Adrenal gland (tissue), 12 donors: Measurements from ENCODE around the gene ARHGAP20. TPM values are rescaled to one million over a fixed set of nuclear protein-coding genes. Genes with fewer than 3 reads are reported as not detected.

Experiments used
- DNase-seq, 7 donors: peaks; one replicate each; pipeline ENCODE4 v3.0.0-alpha.2; 2019 to 2020
- H3K27ac ChIP-seq, 5 donors: fragments of 200-600 bp; sonication (generic) in 4 of 5; 1 replicate in 3 of 5; 2 replicates in 2 of 5; pipeline versions ENCODE4 v1.5.1 to v1.8.0; 2016 to 2020; ENCODE audit warnings: mild to moderate bottlenecking in 1 of 5
- H3K27me3 ChIP-seq: fragments of 200-600 bp; 2 replicates; pipeline ENCODE4 v1.8.0; 2021
- H3K36me3 ChIP-seq, 2 donors: fragments of 200-600 bp; replicated peaks in 1 of 2; 1 replicate in 1 of 2; 2 replicates in 1 of 2; pipeline versions ENCODE4 v1.5.1 to v1.8.0; 2018 to 2022
- H3K4me1 ChIP-seq, 2 donors: fragments of 200-600 bp; replicated peaks in 1 of 2; 1 replicate in 1 of 2; 2 replicates in 1 of 2; pipeline versions ENCODE4 v1.5.1 to v1.8.0; 2018 to 2021
- H3K4me3 ChIP-seq, 4 donors: fragments of 200-600 bp; sonication (generic) in 3 of 4; one replicate each; pipeline ENCODE4 v1.5.1; 2016 to 2018
- H3K9me3 ChIP-seq, 3 donors: fragments of 200-600 bp; sonication (generic) in 1 of 3; replicated peaks in 1 of 3; 1 replicate in 2 of 3; 2 replicates in 1 of 3; pipeline versions ENCODE4 v1.5.1 to v1.8.0; 2016 to 2021
- CTCF ChIP-seq, 6 experiments: fragments of 450-650 bp in 4 of 6; fragments of 200-600 bp in 2 of 6; sonication (generic) in 1 of 6; IDR thresholded peaks; 1 replicate in 5 of 6; 2 replicates in 1 of 6; pipeline versions ENCODE4 v1.5.1 to v1.8.0; 2016 to 2021; ENCODE audit warnings: antibody characterized with exemption in 6 of 6, mild to moderate bottlenecking in 2 of 6, moderate library complexity in 1 of 6
- POLR2A ChIP-seq, 2 donors: fragments of 450-650 bp; IDR thresholded peaks; one replicate each; pipeline ENCODE4 v1.6.1; 2017; ENCODE audit warnings: antibody characterized with exemption in 2 of 2, mild to moderate bottlenecking in 2 of 2, moderate library complexity in 1 of 2
- WGBS, 4 donors: extraction: QIAGEN DNeasy Blood & Tissue Kit in 2 of 4; methylation state at CpG; one replicate each; pipeline versions ENCODE4 v1.1.5 to v1.1.7; 2013 to 2017; 5-methylcytosine and 5-hydroxymethylcytosine counted together
- intact Hi-C, 2 donors: fragments of 100-400 bp; cut with DNase I; formaldehyde crosslinking; loops; one replicate each; pipeline versions ENCODE4 v1.14.1 to v1.15.0; 2022 to 2023
- polyA plus RNA-seq, 3 donors: library from polyadenylated mRNA; stranded (reverse); fragments of 200-250 nt in 2 of 3; fragments of 350-450 nt in 1 of 3; fragmentation: Illumina TruSeq in 1 of 3; extraction: RNeasy Lipid Tissue Mini Kit (QIAGEN cat#74804) in 1 of 3; gene quantifications; one replicate each; pipeline ENCODE4 v1.2.3, GENCODE V29; 2013 to 2014
- total RNA-seq, 9 donors: library from RNA; depleted of rRNA in 4 of 9; stranded (reverse); fragments of >200 nt in 4 of 9; fragments of 120-200 nt in 1 of 9; fragmentation: NEBNext Ultra II Directional in 1 of 9; extraction: Animal tissue kit (Norgen Biotek cat#: 25700) in 1 of 9; gene quantifications; one replicate each; pipeline versions ENCODE4 v1.1.0 to v1.2.4, GENCODE V29; 2013 to 2023
- donor health status: healthy with polysubstance abuse.
- donor health status: Bipolar disorder and iron deficiency.
- donor health status: DM: yes; HTN: yes; CAD: no.
- donor health status: DM: no; HTN: no; CAD: no.
- donor health status: DM: no; HTN: no; CAD: no.
- donor health status: DM: yes; HTN: yes; CAD: no.

ARHGAP20 gene
- total and polyA plus RNA-seq, 12 donors, result 0.84 to 8.2 (median 3.7) TPM

GRCh38 chr11:110613197-110613918, 98.9 kb downstream of the ARHGAP20 start:
- DNase-seq, result no peak
- WGBS, 4 donors, result 73 to 92% (median 75%) methylated on average over 3 of the region's 3 CpGs
- intact Hi-C loops, result no loop called here
- H3K36me3 ChIP-seq, result no peaks in the 10 kb centered on the region
- no peak overlapping the region for H3K27ac ChIP-seq
- no peaks in the 10 kb centered on the region for H3K9me3 ChIP-seq
- H3K4me1 ChIP-seq, result no peaks in the 10 kb centered on the region
- no peak overlapping the region for H3K4me3 ChIP-seq
- no peaks in the 10 kb centered on the region for H3K27me3 ChIP-seq
- TF ChIP-seq CTCF (IDR thresholded peaks at IDR 0.05) (no peak), POLR2A (IDR thresholded peaks at IDR 0.05) (no peak)

GRCh38 chr11:110606415-110606814, 105.8 kb downstream of the ARHGAP20 start:
- H3K36me3 ChIP-seq, result no peaks in the 10 kb centered on the region
- WGBS, 4 donors, result 61 to 80% (median 76%) methylated on average over 6 of the region's 6 CpGs

GRCh38 chr11:110601936-110602335, 110.3 kb downstream of the ARHGAP20 start:
- Histone ChIP-seq H3K4me3 (no peak overlapping the region), H3K9me3 (no peaks in the 10 kb centered on the region), H3K36me3 (no peaks in the 10 kb centered on the region), H3K27ac (no peak overlapping the region), H3K4me1 (no peaks in the 10 kb centered on the region), H3K27me3 (no peaks in the 10 kb centered on the region)
- intact Hi-C loops, result no loop called here
- WGBS, 4 donors, result 94 to 97% (median 95%) methylated on average over 4 of the region's 4 CpGs
- no peak for DNase-seq
- TF ChIP-seq POLR2A (IDR thresholded peaks at IDR 0.05) (no peak), CTCF (IDR thresholded peaks at IDR 0.05) (no peak)

More at GRCh38 chr11:110606415-110606814, 105.8 kb downstream of the ARHGAP20 start:
- no peaks in the 10 kb centered on the region for H3K4me1 ChIP-seq
- TF ChIP-seq CTCF (IDR thresholded peaks at IDR 0.05), result no peak
- no peak for TF ChIP-seq POLR2A (IDR thresholded peaks at IDR 0.05)
- no peaks in the 10 kb centered on the region for H3K27me3 ChIP-seq
- no peak for DNase-seq
- intact Hi-C loops, result no loop called here
- H3K9me3 ChIP-seq, result no peaks in the 10 kb centered on the region
- no peak overlapping the region for H3K27ac ChIP-seq
- no peak overlapping the region for H3K4me3 ChIP-seq

GRCh38 chr11:110600322-110600721, 111.9 kb downstream of the ARHGAP20 start:
- Histone ChIP-seq H3K4me3 (no peak overlapping the region), H3K36me3 (no peaks in the 10 kb centered on the region), H3K27ac (no peak overlapping the region), H3K4me1 (no peaks in the 10 kb centered on the region), H3K27me3 (no peaks in the 10 kb centered on the region), H3K9me3 (no peaks in the 10 kb centered on the region)
- intact Hi-C loops, result no loop called here
- 94 to 100% (median 96%) methylated on average over 3 to 4 of the region's 4 CpGs; no CpG with 5 or more reads in 1 of the 4 donors for WGBS, 4 donors
- TF ChIP-seq POLR2A (IDR thresholded peaks at IDR 0.05) (no peak), CTCF (IDR thresholded peaks at IDR 0.05) (no peak)
- no peak for DNase-seq
